Ammon's horn (tissue), 1 donor: ENCODE measurements around the gene SUSD6.
"Not testable (repeated sequence)": the region's sequence is repeated elsewhere in the genome, so short reads cannot be mapped to it uniquely, and the experiment has no call there.

ENCODE experiments used
- DNase-seq: peaks from one replicate; pipeline ENCODE4 v3.0.0-alpha.2; 2016; ENCODE audit warnings: low spot score

Gene SUSD6

GRCh38 chr14:69713993-69714679, 102.7 kb downstream of the SUSD6 start:
- no peak for DNase-seq

DNA sequence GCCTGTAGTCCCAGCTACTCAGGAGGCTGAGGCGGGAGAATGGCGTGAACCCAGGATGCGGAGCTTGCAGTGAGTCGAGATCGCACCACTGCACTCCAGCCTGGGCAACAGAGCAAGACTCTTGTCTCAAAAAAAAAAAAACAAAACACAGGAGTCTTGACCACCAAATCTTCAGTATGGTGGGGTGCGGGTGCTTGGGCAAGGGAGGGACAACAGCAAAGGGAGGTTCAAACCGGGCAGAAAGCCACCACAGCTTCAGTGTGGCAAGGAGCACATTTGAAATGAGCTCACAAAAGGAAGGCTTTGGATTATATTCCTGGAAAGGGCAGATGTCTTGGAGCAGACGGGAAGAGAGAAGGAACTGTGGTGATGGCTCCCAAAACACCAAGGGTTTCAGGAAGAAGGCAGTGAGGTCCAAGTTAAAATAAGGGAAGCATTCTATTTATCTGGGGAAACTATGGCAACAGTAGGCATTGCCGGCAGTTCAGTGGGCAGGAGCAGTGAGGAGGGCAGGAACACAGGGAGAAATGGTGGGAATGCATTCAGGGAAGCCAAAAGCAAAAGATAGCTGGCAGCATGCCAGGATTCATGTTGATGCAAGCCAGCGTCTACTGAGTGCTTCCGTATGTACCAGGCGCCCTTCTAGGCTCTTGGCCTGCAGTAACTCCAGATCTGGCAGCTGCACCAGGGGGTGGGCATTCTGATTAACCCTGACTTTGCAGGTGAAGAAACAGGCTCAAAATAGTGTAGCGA, 104.5 kb downstream of the SUSD6 start:
- DNase-seq, result peak; percentile 87

- no peak for DNase-seq
Measured at GRCh38 chr14:69716478-69717187, 105.2 kb downstream of the SUSD6 start.

GRCh38 chr14:69718614-69719013, 107.2 kb downstream of the SUSD6 start:
- not testable (repeated sequence) for DNase-seq

DNA sequence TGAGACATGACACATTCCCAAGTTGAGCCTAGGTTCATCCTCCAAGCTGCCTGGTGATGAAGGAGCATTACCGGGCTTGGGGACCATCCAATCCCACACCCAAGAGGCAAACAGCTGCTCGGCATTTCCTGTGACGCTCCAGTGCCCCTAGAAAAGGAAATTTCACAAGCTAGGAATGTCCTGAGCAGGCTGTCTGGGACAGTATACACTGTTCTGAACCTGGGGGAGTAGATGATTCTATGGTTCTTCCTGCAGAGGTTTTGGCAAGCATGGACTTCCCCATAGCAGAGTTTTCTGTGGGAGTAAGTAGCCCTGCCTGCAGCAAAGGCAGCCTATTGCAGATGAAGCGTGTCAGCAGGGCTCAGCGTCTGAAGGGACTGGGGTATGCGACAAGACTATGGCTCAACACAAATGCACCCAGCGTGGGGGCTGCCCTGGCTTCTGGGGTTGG, 108.1 kb downstream of the SUSD6 start:
- no peak for DNase-seq

DNA sequence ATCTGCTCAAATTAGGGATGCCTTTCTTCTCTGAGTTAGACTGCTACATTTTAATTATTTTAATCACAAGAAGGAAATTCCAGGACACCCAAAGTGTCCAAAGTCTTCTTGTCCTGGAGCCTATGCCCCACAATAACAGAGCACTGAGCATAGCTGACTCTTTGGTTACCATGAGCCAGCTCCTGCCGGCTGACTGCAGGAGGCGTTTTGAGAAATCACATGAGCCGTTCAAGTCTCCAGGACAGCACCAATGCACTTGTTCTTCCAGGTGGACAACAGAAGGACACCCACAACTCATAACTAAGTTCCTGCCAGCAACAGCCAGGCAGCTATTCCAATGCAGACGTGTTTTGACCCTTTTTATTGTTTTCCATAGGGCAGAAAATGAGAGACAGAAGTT, 109.5 kb downstream of the SUSD6 start:
- no peak for DNase-seq

DNA sequence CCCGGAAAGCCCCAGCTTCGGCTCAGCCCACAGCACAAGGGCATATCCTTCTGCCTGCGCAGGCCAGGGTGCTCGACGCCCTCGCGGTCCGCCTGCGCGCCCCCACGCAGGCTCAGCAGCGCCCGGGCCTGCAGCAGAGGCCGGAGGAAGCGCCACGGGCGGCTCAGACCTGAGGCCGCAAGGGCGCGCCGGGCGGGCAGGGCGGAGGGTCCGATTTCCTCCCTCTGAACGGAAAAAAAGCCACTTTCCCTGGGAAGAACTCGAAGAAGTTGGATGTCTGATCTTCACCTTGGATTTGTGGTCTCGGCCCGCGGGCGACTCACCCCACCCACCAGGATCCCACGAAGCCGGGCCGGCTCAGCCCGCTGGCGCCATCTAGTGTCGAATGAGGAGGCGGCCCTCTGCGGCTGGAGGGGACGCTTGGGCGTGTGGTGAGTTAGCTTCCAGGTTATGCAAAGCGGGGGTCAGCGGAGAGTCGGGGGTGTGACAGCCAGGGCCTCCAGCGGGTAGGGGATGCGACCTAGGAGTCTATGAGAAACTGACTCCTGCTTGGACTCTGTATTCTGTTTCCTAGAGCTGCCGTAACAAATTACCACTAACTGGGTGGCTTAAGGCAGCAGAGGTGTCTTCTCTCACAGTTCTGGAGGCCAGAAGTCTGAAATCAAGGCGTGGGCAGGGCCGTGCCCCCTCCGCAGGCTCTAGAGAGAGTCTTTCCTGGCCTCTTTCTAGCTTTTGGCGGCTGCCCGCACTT, 115.5 kb downstream of the SUSD6 start:
- DNase-seq, result peak; percentile 85

- no peak for DNase-seq
Measured at GRCh38 chr14:69727860-69728259, 116.5 kb downstream of the SUSD6 start.

- not testable (repeated sequence) for DNase-seq
Measured at GRCh38 chr14:69731919-69732598, 120.7 kb downstream of the SUSD6 start.

GRCh38 chr14:69736405-69736804, 125.0 kb downstream of the SUSD6 start:
- not testable (repeated sequence) for DNase-seq

DNA sequence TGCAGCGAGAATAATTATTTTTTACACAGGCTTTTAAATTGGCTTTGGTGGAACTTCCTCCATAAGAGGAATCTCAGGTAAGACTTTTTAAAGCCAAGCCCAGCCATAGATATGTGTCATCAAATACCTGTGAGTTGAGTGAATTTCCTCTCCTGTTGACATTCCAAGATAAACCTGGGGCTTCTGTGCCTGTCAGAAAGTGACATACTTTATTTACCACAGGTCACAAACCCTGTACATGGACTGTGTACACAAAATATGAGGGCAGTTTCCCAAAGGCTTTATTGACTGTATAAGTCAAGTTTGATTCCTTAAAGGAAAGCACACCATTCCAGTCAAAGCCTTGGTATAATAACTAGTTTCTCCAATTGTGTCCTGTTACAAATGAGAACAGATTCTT, 129.7 kb downstream of the SUSD6 start:
- no peak for DNase-seq

DNA sequence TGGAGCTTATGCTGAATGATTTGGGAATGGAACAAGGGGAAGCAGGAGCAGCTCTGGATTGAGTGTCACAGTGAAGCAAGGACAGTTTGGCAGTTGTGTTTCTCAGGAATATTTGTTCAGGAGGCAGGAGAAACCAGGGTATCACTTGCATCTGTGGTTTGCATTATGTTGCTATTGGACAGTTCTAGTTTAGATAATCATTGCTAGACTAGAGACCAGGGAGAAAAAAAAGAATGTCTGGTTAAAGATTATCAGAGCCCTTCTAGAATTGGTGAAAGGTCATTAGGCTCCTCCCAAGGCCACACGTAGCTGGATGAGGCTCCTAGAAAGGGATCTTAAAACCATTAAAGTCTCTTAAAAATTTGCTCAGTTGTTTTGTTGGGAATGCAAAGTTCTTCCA, 138.6 kb downstream of the SUSD6 start:
- no peak for DNase-seq

DNA sequence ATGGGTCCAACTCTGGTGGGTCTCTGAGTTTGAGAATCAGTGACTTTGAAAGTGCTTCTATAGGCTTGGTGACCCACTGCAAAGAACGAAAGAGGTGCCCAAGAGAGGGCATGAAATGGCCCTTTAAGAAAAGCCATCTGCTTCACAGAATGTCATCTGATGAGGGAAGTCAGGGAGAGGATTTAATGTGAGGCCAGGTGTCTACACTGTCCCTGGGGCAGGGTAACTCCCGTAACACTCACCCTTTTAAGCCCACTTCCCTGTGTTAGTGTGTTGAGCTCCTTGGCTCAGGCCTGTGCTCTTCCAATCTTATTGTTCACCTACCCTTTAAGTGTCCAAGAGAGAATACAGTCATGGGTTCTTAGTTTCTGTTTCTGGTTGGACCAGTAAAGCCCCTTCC, 139.1 kb downstream of the SUSD6 start:
- no peak for DNase-seq

DNA sequence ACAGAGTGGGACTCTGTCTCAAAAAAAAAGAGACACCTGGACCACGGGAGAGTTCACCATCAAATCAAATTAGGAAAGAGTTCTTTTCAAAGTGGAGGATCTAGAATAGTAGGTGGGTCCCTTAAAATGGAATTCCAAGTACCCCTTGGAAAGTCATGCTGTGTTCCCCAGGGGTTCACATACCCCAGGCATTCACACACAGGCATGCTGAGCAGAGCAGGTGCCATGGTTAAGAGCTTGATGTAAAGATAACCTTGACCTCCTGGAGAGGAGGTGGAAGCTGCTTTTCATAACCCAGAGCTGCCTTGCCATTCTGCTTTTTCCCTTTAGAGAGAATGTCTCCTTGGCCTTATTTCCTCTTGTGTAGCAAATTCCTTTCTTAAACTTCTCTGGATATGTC, 141.4 kb downstream of the SUSD6 start:
- no peak for DNase-seq

DNA sequence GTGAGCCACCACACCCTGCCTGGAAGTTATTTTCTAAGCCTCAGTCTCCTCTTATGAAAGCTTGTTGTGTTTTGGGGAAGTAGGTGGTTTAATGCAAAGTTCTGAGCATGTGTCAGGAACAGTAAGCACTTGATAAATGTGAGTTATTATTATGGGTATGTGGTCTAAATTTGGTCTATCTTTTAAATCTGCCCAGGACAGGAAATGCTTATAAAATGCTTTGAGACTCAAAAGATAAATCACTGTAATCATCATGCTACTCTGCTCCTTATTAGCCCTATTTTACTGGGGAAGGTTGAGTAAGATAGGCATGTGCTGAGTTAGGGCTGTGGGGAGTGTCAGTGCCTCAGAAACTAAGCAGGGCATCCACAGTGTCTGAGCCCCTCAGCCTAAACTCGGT, 142.5 kb downstream of the SUSD6 start:
- DNase-seq, result no peak

- no peak for DNase-seq
Measured at GRCh38 chr14:69754487-69754886, 143.1 kb downstream of the SUSD6 start.

DNA sequence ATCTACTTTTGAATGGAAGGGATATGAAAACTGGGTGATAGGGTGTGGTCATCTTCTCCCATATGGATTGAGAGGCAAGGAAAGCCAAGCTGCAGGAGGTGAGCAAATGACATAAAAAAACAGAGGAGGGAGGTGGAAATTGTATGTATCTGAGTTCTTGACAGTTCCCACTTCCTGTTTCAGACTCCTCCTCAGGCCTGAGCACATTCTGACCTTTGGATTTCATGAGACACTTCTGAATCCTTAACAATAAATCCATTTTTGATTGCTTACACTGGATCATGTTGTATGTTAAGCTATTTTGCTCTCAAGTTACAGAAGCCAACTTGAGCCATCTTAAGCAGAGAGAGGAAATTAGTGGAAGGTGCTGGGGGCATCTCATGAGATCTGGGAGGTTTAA, 143.9 kb downstream of the SUSD6 start:
- no peak for DNase-seq

GRCh38 chr14:69755784-69756183, 144.4 kb downstream of the SUSD6 start:
- DNase-seq, result no peak

DNA sequence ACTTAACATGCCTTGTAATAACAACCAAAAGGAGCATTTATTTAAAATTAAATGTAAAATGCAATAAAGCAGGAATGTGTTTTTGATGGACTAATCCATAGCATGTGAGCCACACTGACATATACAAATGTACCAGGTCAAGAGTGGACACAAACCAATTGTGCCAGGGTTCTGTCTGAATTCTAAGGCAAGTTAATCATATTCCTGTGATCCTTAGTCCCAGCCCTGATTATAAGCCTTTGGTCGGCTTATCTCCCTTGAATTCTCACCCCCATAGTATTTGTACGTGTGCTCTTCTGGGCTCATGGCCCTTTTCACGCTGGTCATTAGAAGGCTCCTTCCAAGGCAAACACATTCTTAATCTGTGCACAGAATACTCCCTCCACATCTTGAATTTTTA, 144.9 kb downstream of the SUSD6 start:
- DNase-seq, result no peak

DNA sequence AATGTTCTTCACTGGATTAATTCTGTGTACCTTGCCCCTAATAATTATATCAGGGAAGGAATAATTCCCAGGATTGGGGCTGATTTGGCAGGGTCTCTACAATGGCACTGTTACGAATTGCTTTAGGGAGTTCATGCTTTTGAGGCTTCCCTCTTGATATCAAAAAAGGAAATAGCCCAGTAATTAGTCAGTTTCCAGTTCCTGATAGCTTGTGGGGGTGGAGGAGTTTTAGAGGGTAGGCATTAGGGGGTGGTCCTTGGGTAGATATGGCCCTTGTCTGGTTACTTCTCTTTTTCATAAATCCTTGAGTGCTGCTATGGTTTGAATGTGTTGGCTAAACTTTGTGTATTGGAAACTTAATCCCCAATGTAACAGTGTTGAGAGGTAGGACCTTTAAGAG, 149.4 kb downstream of the SUSD6 start:
- DNase-seq, result no peak

DNA sequence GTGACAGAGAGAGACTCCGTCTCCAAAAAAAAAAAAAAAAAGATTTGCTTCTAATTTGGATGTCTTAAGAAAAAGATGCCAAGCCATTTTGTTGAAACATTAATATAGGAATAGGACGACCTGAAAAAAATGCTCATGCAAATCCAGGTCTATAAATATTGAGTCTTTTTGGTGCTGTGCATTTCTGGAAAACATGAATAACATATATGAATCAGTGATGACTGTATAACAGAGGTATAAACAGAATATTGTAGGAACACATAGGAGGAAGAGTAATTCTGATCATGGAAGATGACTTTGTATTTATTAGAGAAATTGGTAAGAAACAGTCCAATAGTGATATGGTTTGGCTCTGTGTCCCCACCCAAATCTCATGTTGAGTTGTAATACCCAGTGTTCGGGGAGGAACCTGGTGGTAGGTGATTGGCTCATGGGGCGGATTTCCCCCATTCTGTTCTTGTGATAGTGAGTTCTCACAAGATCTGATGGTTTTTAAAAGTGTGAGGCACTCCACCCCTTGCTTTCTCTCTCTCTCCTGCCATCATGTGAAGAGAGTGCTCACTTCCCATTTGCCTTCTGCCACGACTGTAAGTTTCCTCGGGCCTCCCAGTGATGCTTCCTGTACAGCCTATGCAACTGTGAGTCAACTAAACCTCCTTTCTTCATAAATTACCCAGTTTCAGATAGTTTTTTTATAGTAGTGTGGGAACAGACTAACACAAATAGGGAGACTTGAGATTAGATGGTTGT, 152.5 kb downstream of the SUSD6 start:
- DNase-seq, result no peak
